ENCODE measurements around the gene PALM.

The PALM gene

DNA sequence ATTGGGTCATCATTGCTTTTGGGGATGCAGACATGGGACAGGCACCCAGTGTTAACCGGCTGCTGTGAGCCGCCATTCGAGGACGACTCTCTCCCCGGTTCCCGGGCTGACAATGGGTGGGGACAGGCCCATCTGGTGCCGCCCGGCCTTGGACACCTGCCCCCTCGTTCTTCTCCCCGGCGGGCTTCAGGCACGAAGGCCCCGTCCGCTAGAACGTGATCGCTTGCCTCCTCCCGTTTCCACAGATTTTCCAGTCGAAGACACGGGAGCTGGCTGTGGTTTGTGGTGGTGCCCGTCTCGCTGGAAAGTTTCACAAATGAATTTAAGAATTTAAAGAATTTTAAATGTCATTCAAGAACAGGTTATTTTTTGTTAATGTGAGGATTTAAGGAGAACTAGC lies 2.0 kb downstream of the PALM start:
- Histone ChIP-seq H3K36me3 (peaks cover 0 to 8% (median 6%) of the 10 kb centered on the region in 3 donors), H3K4me3 (peak overlapping the region; percentile 51 to 57), H3K27me3 (peaks cover 0 to 55% of the 10 kb centered on the region in 2 donors), H3K4me1 (peaks cover 0 to 15% (median 0%) of the 10 kb centered on the region in 4 donors), H3K27ac (peak overlapping the region; percentile 56 to 57), H3K9me3 (peaks cover 0 to 15% (median 5%) of the 10 kb centered on the region in 3 donors)
- intact Hi-C loops (cut with DNase I; ENCODE audit: low total_unique reads): no loop called here
- DNase-seq: no peak
- TF ChIP-seq CTCF (IDR thresholded peaks at IDR 0.05): no peak

- H3K27ac ChIP-seq: peak overlapping the region in 1 of 2 donors; percentile 57
- H3K36me3 ChIP-seq: peaks cover 0 to 8% (median 6%) of the 10 kb centered on the region in 3 donors
- intact Hi-C loops (cut with DNase I; ENCODE audit: low total_unique reads): no loop called here
- DNase-seq: no peak
- H3K4me3 ChIP-seq: no peak overlapping the region
- H3K27me3 ChIP-seq: peaks cover 0 to 52% of the 10 kb centered on the region in 2 donors
- H3K4me1 ChIP-seq: peaks cover 0 to 15% (median 0%) of the 10 kb centered on the region in 4 donors
- no peak for TF ChIP-seq CTCF (IDR thresholded peaks at IDR 0.05)
- H3K9me3 ChIP-seq: peaks cover 0 to 15% (median 6%) of the 10 kb centered on the region in 3 donors
These were observed 2.5 kb downstream of the PALM start for GRCh38 chr19:711254-711653.

DNA sequence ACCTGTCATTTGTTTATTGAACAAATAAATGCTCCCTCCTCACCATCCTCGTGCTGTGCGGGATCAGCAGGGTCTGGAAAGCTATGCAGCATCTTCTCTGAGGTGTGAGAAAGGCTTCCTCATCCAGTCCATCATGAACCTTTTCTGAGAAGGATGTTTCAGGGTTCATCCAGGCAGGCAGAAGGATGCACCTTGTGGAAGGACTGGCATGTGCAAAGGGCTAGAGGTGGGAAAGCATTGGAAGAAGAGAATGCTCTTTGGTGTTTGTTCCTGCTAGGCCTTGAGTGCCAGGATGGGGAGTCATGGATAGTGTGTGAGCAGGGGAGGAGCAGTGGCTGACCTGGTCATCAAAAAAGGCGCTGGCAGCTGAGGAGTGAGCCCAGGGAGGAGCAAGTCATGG lies 6.6 kb downstream of the PALM start:
- H3K4me3 ChIP-seq: no peak overlapping the region
- peaks cover 0 to 8% (median 6%) of the 10 kb centered on the region in 3 donors for H3K36me3 ChIP-seq
- H3K27ac ChIP-seq: no peak overlapping the region
- no peak for DNase-seq
- intact Hi-C loops (cut with DNase I; ENCODE audit: low total_unique reads): no loop called here
- H3K4me1 ChIP-seq: peaks cover 0 to 13% (median 9%) of the 10 kb centered on the region in 4 donors
- no peak for TF ChIP-seq CTCF (IDR thresholded peaks at IDR 0.05)
- peaks cover 0 to 8% (median 6%) of the 10 kb centered on the region in 3 donors for H3K9me3 ChIP-seq
- H3K27me3 ChIP-seq: peaks cover 0 to 52% of the 10 kb centered on the region in 2 donors

- intact Hi-C loops (cut with DNase I; ENCODE audit: low total_unique reads): no loop called here
- Histone ChIP-seq H3K27ac (no peak overlapping the region), H3K27me3 (peaks cover 0 to 60% of the 10 kb centered on the region in 2 donors), H3K4me3 (no peak overlapping the region), H3K4me1 (peaks cover 0 to 17% (median 9%) of the 10 kb centered on the region in 4 donors), H3K36me3 (peaks cover 0 to 8% (median 6%) of the 10 kb centered on the region in 3 donors), H3K9me3 (peaks cover 0 to 8% (median 6%) of the 10 kb centered on the region in 3 donors)
- no peak for DNase-seq
- no peak for TF ChIP-seq CTCF (IDR thresholded peaks at IDR 0.05)
These were observed 9.7 kb downstream of the PALM start for GRCh38 chr19:718251-718951.

DNA sequence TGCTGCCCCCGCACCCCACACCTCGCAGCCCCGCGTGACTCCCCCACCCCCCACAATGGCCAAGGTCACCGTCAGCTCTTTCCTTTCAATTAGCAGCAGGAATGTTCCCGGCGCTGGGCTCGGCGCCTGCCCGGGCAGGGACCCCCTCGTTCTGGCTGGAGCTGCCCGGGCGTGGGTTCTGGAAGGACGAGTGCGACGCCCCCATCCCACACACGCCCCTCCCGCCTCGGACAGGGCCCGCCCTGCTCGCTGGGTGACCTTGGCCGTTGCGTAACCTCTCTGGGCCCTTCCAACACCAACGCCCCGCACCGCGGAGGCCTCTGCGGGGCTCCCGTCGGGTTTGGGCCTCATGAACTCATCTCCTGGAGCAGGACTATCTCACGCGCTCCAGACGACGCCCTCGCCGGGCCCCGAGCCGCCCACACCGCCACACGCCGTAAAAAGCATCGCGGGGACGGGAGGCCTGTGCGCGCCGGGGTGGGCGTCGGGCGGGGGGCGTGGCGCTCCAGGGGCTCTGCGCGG lies 10.3 kb downstream of the PALM start:
- peaks cover 0 to 61% of the 10 kb centered on the region in 2 donors for H3K27me3 ChIP-seq
- DNase-seq: peak; percentile 73 to 77
- no peak overlapping the region for H3K4me3 ChIP-seq
- H3K9me3 ChIP-seq: peaks cover 0 to 8% (median 6%) of the 10 kb centered on the region in 3 donors
- TF ChIP-seq CTCF (IDR thresholded peaks at IDR 0.05): no peak
- intact Hi-C loops (cut with DNase I; ENCODE audit: low total_unique reads): no loop called here
- H3K4me1 ChIP-seq: peaks cover 0 to 17% (median 9%) of the 10 kb centered on the region in 4 donors
- peak overlapping the region; percentile 24 to 29 for H3K27ac ChIP-seq
- peaks cover 0 to 8% (median 6%) of the 10 kb centered on the region in 3 donors for H3K36me3 ChIP-seq
